Amniotic stem cell (primary cell): ENCODE results near the gene PES1.
"Not testable (repeated sequence)": the region's sequence is repeated elsewhere in the genome, so short reads cannot be mapped to it uniquely, and the experiment has no call there.

Experiments
- DNase-seq: peaks from one replicate; lab custom pipeline; 2025; lab: John Stamatoyannopoulos, UW

The PES1 gene

GRCh38 chr22:30591588-30592359 is at the start of gene PES1:
TSS of gene PES1 (minus strand) at chr22:30591910. CDS start at chr22:30591833, 77 bp downstream.
- DNase-seq, result peak; percentile 97

- DNase-seq, result no peak
Observed at GRCh38 chr22:30640839-30641430, 49.2 kb upstream of the PES1 start.

GRCh38 chr22:30640361-30640760 is 48.7 kb upstream of the PES1 start:
- no peak for DNase-seq

GRCh38 chr22:30637701-30638114 is 46.0 kb upstream of the PES1 start:
- no peak for DNase-seq

GRCh38 chr22:30636226-30637077 is 44.7 kb upstream of the PES1 start:
- no peak for DNase-seq

GRCh38 chr22:30635273-30636225 is 43.8 kb upstream of the PES1 start, which contains the start of gene SLC35E4:
TSS of gene SLC35E4 (plus strand) at chr22:30635781. CDS start at chr22:30636451, 670 bp downstream.
- peak; percentile 65 for DNase-seq

- DNase-seq, result peak; percentile 72
Observed at GRCh38 chr22:30634471-30635233, 42.9 kb upstream of the PES1 start.

- DNase-seq, result not testable (repeated sequence)
Observed at GRCh38 chr22:30631469-30631868, 39.8 kb upstream of the PES1 start.

GRCh38 chr22:30628491-30628890 is 36.8 kb upstream of the PES1 start:
- no peak for DNase-seq

- DNase-seq, result no peak
Observed at GRCh38 chr22:30627471-30627870, 35.8 kb upstream of the PES1 start.

- no peak for DNase-seq
Observed at GRCh38 chr22:30626413-30626812, 34.7 kb upstream of the PES1 start.

- not testable (repeated sequence) for DNase-seq
Observed at GRCh38 chr22:30619909-30620308, 28.2 kb upstream of the PES1 start.

GRCh38 chr22:30617819-30618218 is 26.1 kb upstream of the PES1 start:
- DNase-seq, result no peak

- no peak for DNase-seq
Observed at GRCh38 chr22:30615543-30615954, 23.8 kb upstream of the PES1 start.

GRCh38 chr22:30614879-30615278 is 23.2 kb upstream of the PES1 start:
- no peak for DNase-seq

GRCh38 chr22:30614268-30614667 is 22.6 kb upstream of the PES1 start:
- DNase-seq, result no peak

- DNase-seq, result no peak
Observed at GRCh38 chr22:30612789-30613188, 21.1 kb upstream of the PES1 start.

GRCh38 chr22:30611197-30611596 is 19.5 kb upstream of the PES1 start:
- no peak for DNase-seq

GRCh38 chr22:30610299-30610698 is 18.6 kb upstream of the PES1 start:
- no peak for DNase-seq
